A549 treated with CORT108297 at 1 μM for 4 hours (cell line): ENCODE data around the gene CYP21A2. TPM values are rescaled to one million over a fixed set of nuclear protein-coding genes. Genes with fewer than 3 reads are reported as not detected.

Experiments used
- total RNA-seq: library from RNA; stranded (reverse); fragments of 200-300 nt; extraction: Qiagen RNA extraction; gene quantifications from 5 replicates; pipeline ENCODE4 v1.2.3, GENCODE V29; 2022

The CYP21A2 gene
- not detected in 5 replicates for total RNA-seq

GRCh38 chr6:32037598-32038524 is at the start of gene CYP21A2:
TSS of gene CYP21A2 (plus strand) at chr6:32038415. CDS start at chr6:32038423, 8 bp downstream.

GRCh38 chr6:32014547-32014946 is 23.7 kb upstream of the CYP21A2 start, which contains the start of gene C4B:
TSS of gene C4B (plus strand) at chr6:32014795. CDS start at chr6:32014846, 51 bp downstream.

Other genes starting within 250 kb of the CYP21A2 start
- gene VARS1, start 242.7 kb upstream of the CYP21A2 start, total RNA-seq, result 47.0 to 60.8 TPM (median 59.2 TPM) in 5 replicates
- 48.5 to 67.7 TPM (median 60.4 TPM) in 5 replicates for gene LSM2, start 231.4 kb upstream of the CYP21A2 start, total RNA-seq
- gene HSPA1L, start 223.1 kb upstream of the CYP21A2 start, total RNA-seq, result 1.5 to 2.2 TPM (median 1.8 TPM) in 5 replicates
- 250 to 374 TPM (median 304 TPM) in 5 replicates for gene HSPA1A, start 222.9 kb upstream of the CYP21A2 start, total RNA-seq
- gene HSPA1B, start 210.7 kb upstream of the CYP21A2 start, total RNA-seq, result 191 to 290 TPM (median 231 TPM) in 5 replicates
- gene NEU1, start 175.6 kb upstream of the CYP21A2 start, total RNA-seq, result 23.0 to 37.8 TPM (median 29.3 TPM) in 5 replicates
- gene SLC44A4, start 159.4 kb upstream of the CYP21A2 start, total RNA-seq, result 0.06 to 0.16 TPM in 2 of 5 replicates, not detected in the others
- gene EHMT2, start 140.7 kb upstream of the CYP21A2 start, total RNA-seq, result 25.9 to 35.4 TPM (median 32.0 TPM) in 5 replicates
- gene ZBTB12, start 136.3 kb upstream of the CYP21A2 start, total RNA-seq, result 3.4 to 5.3 TPM (median 4.6 TPM) in 5 replicates
- 0.21 to 0.68 TPM (median 0.31 TPM) in 5 replicates for gene C2, start 110.7 kb upstream of the CYP21A2 start, total RNA-seq
- 1.5 to 3.3 TPM (median 2.4 TPM) in 5 replicates for gene CFB, start 92.3 kb upstream of the CYP21A2 start, total RNA-seq
- 74.7 to 85.0 TPM (median 75.1 TPM) in 5 replicates for gene NELFE, start 79.4 kb upstream of the CYP21A2 start, total RNA-seq
- gene SKIC2, start 79.2 kb upstream of the CYP21A2 start, total RNA-seq, result 21.0 to 27.3 TPM (median 25.4 TPM) in 5 replicates
- gene DXO, start 66.3 kb upstream of the CYP21A2 start, total RNA-seq, result 11.7 to 13.4 TPM (median 12.5 TPM) in 5 replicates
- gene C4A, start 56.4 kb upstream of the CYP21A2 start, total RNA-seq, result 0.48 to 1.5 TPM (median 1.1 TPM) in 5 replicates
- gene C4B, start 23.6 kb upstream of the CYP21A2 start, total RNA-seq, result 0.46 to 1.7 TPM (median 0.76 TPM) in 5 replicates
- 0.32 to 0.72 TPM (median 0.56 TPM) in 5 replicates for gene TNXB, start 70.9 kb downstream of the CYP21A2 start, total RNA-seq
- 27.4 to 38.6 TPM (median 36.1 TPM) in 5 replicates for gene ATF6B, start 89.8 kb downstream of the CYP21A2 start, total RNA-seq
- 6.4 to 8.4 TPM (median 8.1 TPM) in 5 replicates for gene FKBPL, start 91.9 kb downstream of the CYP21A2 start, total RNA-seq
- 0.30 to 0.74 TPM (median 0.52 TPM) in 5 replicates for gene PRRT1, start 113.5 kb downstream of the CYP21A2 start, total RNA-seq
- gene PPT2, start 115.7 kb downstream of the CYP21A2 start, total RNA-seq, result 7.1 to 10.4 TPM (median 9.9 TPM) in 5 replicates
- 1.4 to 2.6 TPM (median 1.9 TPM) in 5 replicates for gene EGFL8, start 126.2 kb downstream of the CYP21A2 start, total RNA-seq
- gene AGPAT1, start 137.7 kb downstream of the CYP21A2 start, total RNA-seq, result 33.3 to 41.7 TPM (median 40.0 TPM) in 5 replicates
- 32.2 to 49.6 TPM (median 47.9 TPM) in 5 replicates for gene RNF5, start 140.0 kb downstream of the CYP21A2 start, total RNA-seq
- 1.4 to 2.3 TPM (median 1.7 TPM) in 5 replicates for gene AGER, start 145.8 kb downstream of the CYP21A2 start, total RNA-seq
- gene PBX2, start 151.8 kb downstream of the CYP21A2 start, total RNA-seq, result 13.9 to 19.9 TPM (median 17.4 TPM) in 5 replicates
- 0.31 to 0.43 TPM (median 0.38 TPM) in 5 replicates for gene GPSM3, start 154.2 kb downstream of the CYP21A2 start, total RNA-seq
- gene NOTCH4, start 185.7 kb downstream of the CYP21A2 start, total RNA-seq, result 0.36 to 0.78 TPM (median 0.66 TPM) in 5 replicates